Kidney (tissue), 14 donors: ENCODE measurements around the gene SLC9A5. TPM values are rescaled to one million over a fixed set of nuclear protein-coding genes. Genes with fewer than 3 reads are reported as not detected.

ENCODE experiments used
- DNase-seq, 5 donors: peaks; one replicate each; pipeline ENCODE4 v3.0.0-alpha.2; 2013 to 2020
- FAIRE-seq: peaks from 2 replicates; lab custom pipeline; 2012; peaks lifted over from hg19 to GRCh38; lab: Jason Lieb, UNC
- H3K27ac ChIP-seq, 2 donors: one replicate each; pipeline ENCODE4 v1.7.0; 2013; ENCODE audit warnings: low read depth in 2 of 2, low read length in 2 of 2, inconsistent platforms in 1 of 2
- H3K27me3 ChIP-seq: one replicate; pipeline ENCODE4 v1.7.1; 2013; ENCODE audit warnings: low read length, inconsistent platforms; ENCODE audit not compliant: control insufficient read depth, insufficient read depth
- H3K36me3 ChIP-seq, 3 donors: one replicate each; pipeline versions ENCODE4 v1.7.0 to v1.7.1; 2013; ENCODE audit warnings: low read length in 3 of 3, control low read depth in 1 of 3, inconsistent platforms in 1 of 3; ENCODE audit not compliant: insufficient read depth in 3 of 3, control insufficient read depth in 2 of 3
- H3K4me1 ChIP-seq, 3 donors: one replicate each; pipeline versions ENCODE4 v1.7.0 to v1.7.1; 2013; ENCODE audit warnings: low read length in 3 of 3, inconsistent platforms in 1 of 3, low read depth in 1 of 3; ENCODE audit not compliant: control insufficient read depth in 2 of 3, insufficient read depth in 2 of 3
- H3K4me3 ChIP-seq, 3 donors: one replicate each; pipeline versions ENCODE4 v1.7.0 to v1.8.1; 2013; ENCODE audit warnings: low read length in 3 of 3, control low read depth in 1 of 3, inconsistent platforms in 1 of 3
- H3K9ac ChIP-seq, 3 donors: one replicate each; pipeline versions ENCODE4 v1.7.0 to v1.7.1; 2013; ENCODE audit warnings: low read length in 3 of 3, control low read depth in 1 of 3, inconsistent platforms in 1 of 3
- H3K9me3 ChIP-seq, 3 donors: one replicate each; pipeline versions ENCODE4 v1.7.0 to v1.7.1; 2013; ENCODE audit warnings: low read length in 3 of 3, control low read depth in 1 of 3, inconsistent platforms in 1 of 3; ENCODE audit not compliant: control insufficient read depth in 2 of 3, insufficient read depth in 1 of 3
- intact Hi-C: fragments of 100-400 bp; cut with DNase I; formaldehyde crosslinking; loops from one replicate; pipeline ENCODE4 v1.11.1; 2022
- polyA plus RNA-seq: library from polyadenylated mRNA; stranded (reverse); fragments of 350-450 nt; fragmentation: Illumina TruSeq; extraction: RNeasy Lipid Tissue Mini Kit (QIAGEN cat#74804); gene quantifications from one replicate; pipeline ENCODE4 v1.2.3, GENCODE V29; 2014; ENCODE audit warnings: low read depth, low replicate concordance; ENCODE audit not compliant: insufficient read depth
- total RNA-seq: library from RNA; stranded (reverse); fragmentation: NEBNext Ultra II Directional; extraction: Animal tissue kit (Norgen Biotek cat#: 25700); gene quantifications from one replicate; pipeline ENCODE4 v1.2.1, GENCODE V29; 2021
- TF ChIP-seq, protein P1 (sequence below): IDR thresholded peaks from 3 replicates; pipeline ENCODE4 v1.5.1; 2012; ENCODE audit warnings: mild to moderate bottlenecking, moderate library complexity, borderline replicate concordance; ENCODE audit not compliant: insufficient read depth; ENCODE audit errors: extremely low read depth
- donor health status: control.
- donor health status: control.
- donor health status: control.
- donor health status: control.
- donor health status: control.
- donor health status: DM: yes; HTN: yes; CAD: no.
- donor health status: Normal renal cell carcinoma (clear cell type).

SLC9A5 gene
- total and polyA plus RNA-seq, 2 donors from 2014 or later: 0.92 to 1.1 TPM

GRCh38 chr16:67280090-67281015 lies 31.6 kb downstream of the SLC9A5 start:
- Histone ChIP-seq H3K9ac (no peak overlapping the region), H3K27me3 (no peaks in the 10 kb centered on the region), H3K27ac (no peak overlapping the region), H3K4me1 (peaks cover 0 to 2% (median 0%) of the 10 kb centered on the region in 3 donors), H3K4me3 (no peak overlapping the region), H3K36me3 (no peaks in the 10 kb centered on the region), H3K9me3 (no peaks in the 10 kb centered on the region)
- DNase-seq: peak in 1 of 5 donors; percentile 60
- FAIRE-seq: no peak
- intact Hi-C loops: no loop called here
- TF ChIP-seq, protein P1, sequence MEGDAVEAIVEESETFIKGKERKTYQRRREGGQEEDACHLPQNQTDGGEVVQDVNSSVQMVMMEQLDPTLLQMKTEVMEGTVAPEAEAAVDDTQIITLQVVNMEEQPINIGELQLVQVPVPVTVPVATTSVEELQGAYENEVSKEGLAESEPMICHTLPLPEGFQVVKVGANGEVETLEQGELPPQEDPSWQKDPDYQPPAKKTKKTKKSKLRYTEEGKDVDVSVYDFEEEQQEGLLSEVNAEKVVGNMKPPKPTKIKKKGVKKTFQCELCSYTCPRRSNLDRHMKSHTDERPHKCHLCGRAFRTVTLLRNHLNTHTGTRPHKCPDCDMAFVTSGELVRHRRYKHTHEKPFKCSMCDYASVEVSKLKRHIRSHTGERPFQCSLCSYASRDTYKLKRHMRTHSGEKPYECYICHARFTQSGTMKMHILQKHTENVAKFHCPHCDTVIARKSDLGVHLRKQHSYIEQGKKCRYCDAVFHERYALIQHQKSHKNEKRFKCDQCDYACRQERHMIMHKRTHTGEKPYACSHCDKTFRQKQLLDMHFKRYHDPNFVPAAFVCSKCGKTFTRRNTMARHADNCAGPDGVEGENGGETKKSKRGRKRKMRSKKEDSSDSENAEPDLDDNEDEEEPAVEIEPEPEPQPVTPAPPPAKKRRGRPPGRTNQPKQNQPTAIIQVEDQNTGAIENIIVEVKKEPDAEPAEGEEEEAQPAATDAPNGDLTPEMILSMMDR: no peak

DNA sequence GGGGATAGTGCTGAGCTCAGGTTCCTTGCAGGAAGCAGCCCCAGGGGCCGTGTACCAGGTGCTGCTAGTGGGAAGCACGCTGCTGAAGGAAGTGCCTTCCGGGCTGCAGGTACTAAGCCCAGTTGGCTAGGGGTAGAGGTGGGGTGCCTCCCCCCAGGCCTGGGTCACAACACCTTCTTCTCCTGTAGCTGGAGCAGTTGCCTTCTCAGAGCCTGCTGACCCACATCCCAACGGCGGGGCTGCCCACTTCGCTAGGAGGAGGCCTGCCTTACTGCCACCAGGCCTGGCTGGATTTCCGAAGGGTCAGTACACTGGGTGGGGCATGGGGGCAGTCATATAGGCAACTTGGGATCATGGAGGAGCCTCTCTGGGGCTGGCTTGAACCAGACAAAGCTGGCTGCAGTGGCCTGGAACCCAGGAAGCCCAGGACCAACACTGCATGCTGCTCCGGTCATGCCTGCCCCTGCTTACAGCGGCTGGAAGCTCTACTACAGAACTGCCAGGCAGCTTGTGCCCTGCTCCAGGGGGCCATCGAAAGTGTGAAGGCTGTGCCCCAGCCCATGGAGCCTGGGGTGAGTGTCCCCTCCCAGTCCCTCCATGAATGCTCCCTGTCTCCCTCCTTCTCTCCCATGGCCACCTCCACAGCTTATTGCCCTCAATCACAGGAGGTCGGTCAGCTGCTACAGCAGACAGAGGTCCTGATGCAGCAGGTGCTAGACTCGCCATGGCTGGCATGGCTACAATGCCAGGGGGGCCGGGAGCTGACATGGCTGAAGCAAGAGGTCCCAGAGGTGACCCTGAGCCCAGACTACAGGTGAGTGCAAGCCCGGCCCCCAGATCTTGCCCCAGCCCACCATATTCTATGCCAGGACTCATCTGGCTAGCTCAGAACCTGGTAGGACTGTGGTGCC lies 33.0 kb downstream of the SLC9A5 start:
- H3K4me1 ChIP-seq: peaks cover 0 to 2% (median 0%) of the 10 kb centered on the region in 3 donors
- intact Hi-C loops: no loop called here

DNA sequence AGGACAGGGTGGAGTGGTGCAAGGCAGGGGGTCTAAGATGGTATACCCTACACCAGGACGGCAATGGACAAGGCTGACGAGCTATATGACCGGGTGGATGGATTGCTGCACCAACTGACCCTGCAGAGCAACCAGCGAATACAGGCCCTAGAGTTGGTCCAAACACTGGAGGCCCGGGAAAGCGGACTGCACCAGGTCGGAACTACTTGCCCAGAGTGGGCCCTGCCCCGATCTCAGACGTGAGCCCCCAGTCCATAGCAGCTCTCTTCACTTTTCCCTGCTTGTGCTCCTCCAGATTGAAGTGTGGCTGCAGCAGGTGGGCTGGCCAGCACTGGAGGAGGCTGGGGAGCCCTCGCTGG lies 33.6 kb downstream of the SLC9A5 start:
- no peaks in the 10 kb centered on the region for H3K27me3 ChIP-seq
- H3K36me3 ChIP-seq: no peaks in the 10 kb centered on the region
- no peak overlapping the region for H3K9ac ChIP-seq
- no peak overlapping the region for H3K27ac ChIP-seq
- DNase-seq (no peak), FAIRE-seq (no peak)
- H3K9me3 ChIP-seq: no peaks in the 10 kb centered on the region
- TF ChIP-seq, protein P1: no peak
- intact Hi-C loops: no loop called here
- peaks cover 0 to 2% (median 0%) of the 10 kb centered on the region in 3 donors for H3K4me1 ChIP-seq
- H3K4me3 ChIP-seq: no peak overlapping the region

More for the DNA sequence above, 33.0 kb downstream of the SLC9A5 start:
- H3K9me3 ChIP-seq: no peaks in the 10 kb centered on the region
- no peaks in the 10 kb centered on the region for H3K27me3 ChIP-seq
- DNase-seq (no peak), FAIRE-seq (no peak)
- no peak overlapping the region for H3K4me3 ChIP-seq
- no peak overlapping the region for H3K9ac ChIP-seq
- TF ChIP-seq, protein P1: no peak
- no peak overlapping the region for H3K27ac ChIP-seq
- H3K36me3 ChIP-seq: no peaks in the 10 kb centered on the region
